ENCODE measurements around the gene ZNF322. TPM values are rescaled to one million over a fixed set of nuclear protein-coding genes. Genes with fewer than 3 reads are reported as not detected.

Gene ZNF322
- total RNA-seq, 6 donors from 2014 or later: 9.1 to 27.3 (median 17.1) TPM

DNA sequence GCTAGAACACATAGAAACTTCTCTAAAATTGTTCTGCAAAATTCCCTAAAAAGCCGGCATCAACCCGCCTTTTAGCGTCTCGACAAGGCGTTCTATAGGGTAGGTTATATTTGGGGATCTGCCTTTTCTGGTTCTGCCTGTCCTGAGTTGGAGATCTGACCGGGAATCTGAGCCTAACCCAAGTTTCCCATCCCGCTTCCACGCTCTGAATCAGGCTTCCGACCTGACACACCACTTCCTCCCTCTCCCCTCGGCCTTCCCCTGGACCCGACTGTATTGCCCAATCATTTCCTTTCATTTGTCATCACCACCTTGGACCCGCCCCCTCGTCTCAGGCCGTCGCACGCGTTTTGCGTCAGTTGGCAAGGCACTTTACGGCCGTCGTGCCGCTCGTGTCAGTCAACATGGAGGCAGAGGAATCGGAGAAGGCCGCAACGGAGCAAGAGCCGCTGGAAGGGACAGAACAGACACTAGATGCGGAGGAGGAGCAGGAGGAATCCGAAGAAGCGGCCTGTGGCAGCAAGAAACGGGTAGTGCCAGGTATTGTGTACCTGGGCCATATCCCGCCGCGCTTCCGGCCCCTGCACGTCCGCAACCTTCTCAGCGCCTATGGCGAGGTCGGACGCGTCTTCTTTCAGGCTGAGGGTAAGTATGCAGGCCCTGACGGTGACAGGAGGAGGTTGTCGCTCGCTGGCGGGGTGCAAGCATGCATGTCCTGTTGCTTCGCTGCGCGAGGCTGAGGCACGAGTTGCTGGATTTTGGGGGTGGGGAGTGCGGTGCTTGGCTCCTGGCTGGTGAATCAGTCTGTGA, 62.8 kb downstream of the ZNF322 start, which contains the start of gene ABT1:
Gene ABT1 (plus strand): TSS at position 375 of the 810 bp plus-strand sequence. CDS start 30 bp downstream, at position 405.
- H3K36me3 ChIP-seq: peaks cover 4 to 27% (median 20%) of the 10 kb centered on the region in 4 donors
- no peaks in the 10 kb centered on the region for H3K9me3 ChIP-seq
- peaks cover 10 to 36% (median 17%) of the 10 kb centered on the region in 4 donors for H3K4me1 ChIP-seq
- WGBS, 2 donors: 0% methylated on average over 28 to 49 of the region's 51 CpGs
- H3K27ac ChIP-seq: peak within 1 kb of the TSS; percentile 85 to 95 (median 91)
- peak; percentile 96 to 97 for DNase-seq
- peak; percentile 97 for ATAC-seq (ENCODE audit: low FRiP score in 2 of 2)
- peaks cover 0 to 14% (median 0%) of the 10 kb centered on the region in 4 donors for H3K27me3 ChIP-seq
- H3K4me3 ChIP-seq: peak within 1 kb of the TSS; percentile 81 to 94 (median 90)
- TF ChIP-seq EP300 (IDR thresholded peaks at IDR 0.05) (no peak), POLR2A (IDR thresholded peaks at IDR 0.05) (peak in 3 of 4 donors; percentile 59 to 88 (median 73)), POLR2AphosphoS5 (IDR thresholded peaks at IDR 0.05) (peak; percentile 99 to 100)
- TF ChIP-seq, protein P1, sequence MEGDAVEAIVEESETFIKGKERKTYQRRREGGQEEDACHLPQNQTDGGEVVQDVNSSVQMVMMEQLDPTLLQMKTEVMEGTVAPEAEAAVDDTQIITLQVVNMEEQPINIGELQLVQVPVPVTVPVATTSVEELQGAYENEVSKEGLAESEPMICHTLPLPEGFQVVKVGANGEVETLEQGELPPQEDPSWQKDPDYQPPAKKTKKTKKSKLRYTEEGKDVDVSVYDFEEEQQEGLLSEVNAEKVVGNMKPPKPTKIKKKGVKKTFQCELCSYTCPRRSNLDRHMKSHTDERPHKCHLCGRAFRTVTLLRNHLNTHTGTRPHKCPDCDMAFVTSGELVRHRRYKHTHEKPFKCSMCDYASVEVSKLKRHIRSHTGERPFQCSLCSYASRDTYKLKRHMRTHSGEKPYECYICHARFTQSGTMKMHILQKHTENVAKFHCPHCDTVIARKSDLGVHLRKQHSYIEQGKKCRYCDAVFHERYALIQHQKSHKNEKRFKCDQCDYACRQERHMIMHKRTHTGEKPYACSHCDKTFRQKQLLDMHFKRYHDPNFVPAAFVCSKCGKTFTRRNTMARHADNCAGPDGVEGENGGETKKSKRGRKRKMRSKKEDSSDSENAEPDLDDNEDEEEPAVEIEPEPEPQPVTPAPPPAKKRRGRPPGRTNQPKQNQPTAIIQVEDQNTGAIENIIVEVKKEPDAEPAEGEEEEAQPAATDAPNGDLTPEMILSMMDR (IDR thresholded peaks at IDR 0.05): peak in 2 of 6 experiments; percentile 24 to 45

DNA sequence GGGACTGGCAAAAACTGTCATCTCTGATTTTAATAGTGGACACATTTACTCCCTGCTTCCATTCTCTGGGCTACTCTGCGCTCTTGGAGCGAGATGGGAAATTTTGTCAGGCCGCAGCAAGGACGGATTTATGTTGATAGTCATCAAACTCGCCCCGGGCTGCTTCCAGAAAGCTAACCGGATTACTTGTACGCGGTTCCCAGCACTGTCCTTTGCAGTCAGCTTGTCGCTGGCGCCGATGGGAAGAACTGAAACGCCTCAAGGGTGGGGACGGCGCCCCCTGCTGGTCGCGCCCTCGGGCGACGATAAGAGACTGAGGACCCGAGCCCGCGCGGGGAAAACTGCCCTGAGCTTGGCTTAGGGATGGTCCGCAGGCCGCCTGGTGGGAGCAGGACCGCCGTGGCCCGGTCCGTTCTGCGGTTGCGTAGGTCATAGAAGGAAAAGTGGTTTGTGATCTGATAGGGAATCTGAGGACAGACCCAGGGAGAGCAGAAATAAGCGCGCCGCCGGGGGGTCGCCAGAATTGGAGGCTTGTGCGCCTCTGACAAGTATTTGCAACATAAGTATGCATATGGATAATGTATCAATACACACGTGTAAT, 63.8 kb downstream of the ZNF322 start:
- Histone ChIP-seq H3K27ac (peak overlapping the region; percentile 69 to 93 (median 87)), H3K27me3 (peaks cover 0 to 14% (median 0%) of the 10 kb centered on the region in 4 donors), H3K4me3 (peak overlapping the region; percentile 2 to 94 (median 84)), H3K36me3 (peaks cover 4 to 27% (median 20%) of the 10 kb centered on the region in 4 donors), H3K9me3 (no peaks in the 10 kb centered on the region), H3K4me1 (peaks cover 10 to 36% (median 17%) of the 10 kb centered on the region in 4 donors)
- DNase-seq: peak; percentile 96 to 99
- WGBS, 2 donors: 1 to 3% methylated on average over 17 to 39 of the region's 39 CpGs
- ATAC-seq (ENCODE audit: low FRiP score in 2 of 2): peak; percentile 94 to 95
- TF ChIP-seq POLR2AphosphoS5 (IDR thresholded peaks at IDR 0.05): peak in 1 of 2 donors; percentile 73
- TF ChIP-seq POLR2A (IDR thresholded peaks at IDR 0.05): no peak
- TF ChIP-seq, protein P1 (IDR thresholded peaks at IDR 0.05): peak; percentile 86 to 95 (median 92)
- TF ChIP-seq EP300 (IDR thresholded peaks at IDR 0.05): peak in 1 of 4 donors; percentile 1

DNA sequence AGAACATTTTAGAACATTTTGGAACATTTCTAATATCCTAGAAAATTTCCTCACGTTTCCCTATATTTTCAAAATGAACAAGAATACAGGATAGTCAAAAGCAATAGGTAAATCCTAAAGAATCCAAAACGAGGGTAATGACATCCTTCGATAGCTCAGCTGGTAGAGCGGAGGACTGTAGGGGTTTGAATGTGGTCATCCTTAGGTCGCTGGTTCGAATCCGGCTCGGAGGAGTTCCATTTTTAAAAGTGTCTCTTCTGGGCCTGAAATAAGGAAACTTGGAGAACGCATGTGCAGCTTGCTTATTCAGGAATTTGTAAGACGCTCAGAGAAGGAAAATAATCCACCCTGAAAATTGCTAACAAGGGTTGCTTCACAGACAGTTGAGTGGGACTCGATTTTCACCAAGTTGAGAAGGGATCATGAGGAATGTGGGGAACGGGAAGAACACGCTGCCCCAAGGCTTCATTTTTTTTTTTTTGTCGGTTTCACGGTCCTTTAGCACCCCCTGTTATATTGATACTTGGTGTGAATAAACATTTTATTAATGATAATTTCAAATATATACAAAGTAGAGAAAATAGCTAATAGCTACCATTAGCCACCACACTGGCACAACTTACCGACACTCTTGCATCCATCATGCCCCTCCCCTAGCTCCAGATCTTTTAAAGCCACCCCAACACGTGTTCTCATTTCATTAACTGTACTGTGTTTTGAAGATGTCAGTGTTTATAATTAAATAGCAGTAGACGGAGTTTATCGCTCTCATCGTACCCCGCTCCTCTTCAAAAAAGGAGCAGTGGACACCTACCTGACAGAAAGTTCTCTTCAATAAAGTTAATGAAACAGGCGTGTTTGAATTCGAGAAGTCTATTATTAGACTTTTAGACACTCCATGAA, 64.6 kb downstream of the ZNF322 start:
- 25 to 27% methylated on average over 23 of the region's 23 CpGs for WGBS, 2 donors
- H3K9me3 ChIP-seq: no peaks in the 10 kb centered on the region

DNA sequence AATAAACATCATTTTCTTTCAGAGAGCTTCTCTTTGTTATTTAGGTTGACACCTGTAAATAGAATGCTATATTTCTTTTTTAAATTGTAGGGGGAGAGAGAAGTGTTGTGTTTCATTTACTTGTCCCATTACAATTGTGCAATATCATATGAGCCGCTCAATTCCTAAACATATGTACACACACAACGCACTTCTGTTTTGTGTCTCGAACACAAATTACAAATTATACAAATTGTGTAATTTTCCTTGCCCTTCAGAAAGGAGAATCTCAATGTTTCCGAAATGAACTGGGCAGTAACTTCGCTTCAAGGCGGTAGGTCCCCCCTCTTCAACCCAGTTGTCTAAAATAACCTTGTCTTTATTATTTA, 65.4 kb downstream of the ZNF322 start:
- Histone ChIP-seq H3K36me3 (peaks cover 0 to 13% (median 10%) of the 10 kb centered on the region in 4 donors), H3K27me3 (peaks cover 0 to 14% (median 0%) of the 10 kb centered on the region in 4 donors), H3K4me3 (no peak overlapping the region), H3K27ac (no peak overlapping the region), H3K9me3 (no peaks in the 10 kb centered on the region), H3K4me1 (peaks cover 10 to 36% (median 17%) of the 10 kb centered on the region in 4 donors)
- TF ChIP-seq POLR2A (IDR thresholded peaks at IDR 0.05) (no peak), POLR2AphosphoS5 (IDR thresholded peaks at IDR 0.05) (no peak), EP300 (IDR thresholded peaks at IDR 0.05) (no peak)
- TF ChIP-seq, protein P1 (IDR thresholded peaks at IDR 0.05): no peak
- DNase-seq: no peak
- no peak for ATAC-seq (ENCODE audit: low FRiP score in 2 of 2)
- 27 to 30% methylated on average over 6 of the region's 6 CpGs for WGBS, 2 donors

More for the DNA sequence above, 64.6 kb downstream of the ZNF322 start:
- TF ChIP-seq EP300 (IDR thresholded peaks at IDR 0.05) (no peak), POLR2A (IDR thresholded peaks at IDR 0.05) (no peak), POLR2AphosphoS5 (IDR thresholded peaks at IDR 0.05) (no peak)
- TF ChIP-seq, protein P1 (IDR thresholded peaks at IDR 0.05): no peak
- peak overlapping the region in 3 of 4 donors; percentile 69 to 93 (median 89) for H3K27ac ChIP-seq
- peak overlapping the region in 3 of 4 donors; percentile 81 to 94 (median 86) for H3K4me3 ChIP-seq
- peaks cover 0 to 14% (median 0%) of the 10 kb centered on the region in 4 donors for H3K27me3 ChIP-seq
- DNase-seq: no peak
- H3K36me3 ChIP-seq: peaks cover 4 to 22% (median 17%) of the 10 kb centered on the region in 4 donors
- H3K4me1 ChIP-seq: peaks cover 10 to 36% (median 17%) of the 10 kb centered on the region in 4 donors
- ATAC-seq (ENCODE audit: low FRiP score in 2 of 2): no peak
